PC-9 (cell line): ENCODE measurements around the gene NOTCH3.

Experiments
- EZH2 ChIP-seq: fragments of 200-600 bp; sonication (generic); IDR thresholded peaks from 2 replicates; pipeline ENCODE4 v1.8.0; 2017; ENCODE audit warnings: antibody characterized with exemption, low read depth
- TF ChIP-seq, protein P1 (sequence below): fragments of 200-600 bp; sonication (generic); conservative IDR thresholded peaks from 2 replicates; pipeline ENCODE4 v1.6.1; 2017; ENCODE audit warnings: mixed run types, antibody characterized with exemption, mild to moderate bottlenecking, moderate library complexity

DNA sequence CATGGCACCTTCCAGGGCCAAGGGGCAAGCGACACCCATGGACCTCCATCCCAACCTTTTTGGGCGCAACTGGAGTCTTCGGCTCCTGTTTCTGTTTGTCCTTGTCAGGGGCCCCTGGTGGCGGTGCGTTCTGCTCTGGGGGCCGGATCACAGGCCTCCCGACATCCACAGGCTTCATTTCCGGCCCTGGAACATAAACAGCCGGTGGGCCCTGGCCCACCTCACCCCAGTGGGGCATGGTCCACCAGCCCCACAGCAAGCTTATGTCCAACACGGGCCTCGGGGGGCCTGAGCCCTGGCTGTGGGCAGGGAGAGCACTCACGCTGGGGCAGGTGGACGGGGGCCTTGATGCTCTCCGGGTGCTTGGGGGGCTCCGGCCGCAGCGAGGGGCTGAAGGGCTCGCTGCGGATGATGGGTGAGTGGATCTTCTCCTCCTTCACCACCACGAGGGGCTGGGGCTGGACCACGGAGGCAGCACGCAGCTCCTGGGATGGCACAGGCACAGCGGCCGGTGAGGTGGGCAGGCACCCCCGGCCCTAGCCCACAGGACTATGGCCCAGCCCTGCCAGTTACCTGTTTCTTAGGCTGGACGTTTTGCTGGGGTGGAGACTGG is 38.6 kb upstream of the NOTCH3 start:
- TF ChIP-seq, protein P1, sequence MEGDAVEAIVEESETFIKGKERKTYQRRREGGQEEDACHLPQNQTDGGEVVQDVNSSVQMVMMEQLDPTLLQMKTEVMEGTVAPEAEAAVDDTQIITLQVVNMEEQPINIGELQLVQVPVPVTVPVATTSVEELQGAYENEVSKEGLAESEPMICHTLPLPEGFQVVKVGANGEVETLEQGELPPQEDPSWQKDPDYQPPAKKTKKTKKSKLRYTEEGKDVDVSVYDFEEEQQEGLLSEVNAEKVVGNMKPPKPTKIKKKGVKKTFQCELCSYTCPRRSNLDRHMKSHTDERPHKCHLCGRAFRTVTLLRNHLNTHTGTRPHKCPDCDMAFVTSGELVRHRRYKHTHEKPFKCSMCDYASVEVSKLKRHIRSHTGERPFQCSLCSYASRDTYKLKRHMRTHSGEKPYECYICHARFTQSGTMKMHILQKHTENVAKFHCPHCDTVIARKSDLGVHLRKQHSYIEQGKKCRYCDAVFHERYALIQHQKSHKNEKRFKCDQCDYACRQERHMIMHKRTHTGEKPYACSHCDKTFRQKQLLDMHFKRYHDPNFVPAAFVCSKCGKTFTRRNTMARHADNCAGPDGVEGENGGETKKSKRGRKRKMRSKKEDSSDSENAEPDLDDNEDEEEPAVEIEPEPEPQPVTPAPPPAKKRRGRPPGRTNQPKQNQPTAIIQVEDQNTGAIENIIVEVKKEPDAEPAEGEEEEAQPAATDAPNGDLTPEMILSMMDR, result no peak
- TF ChIP-seq EZH2, result no peak
